ENCODE data around the gene CHRNE.
A peak's percentile ranks its signal among the peaks of the same experiment; 100 is the strongest.

Gene CHRNE

DNA sequence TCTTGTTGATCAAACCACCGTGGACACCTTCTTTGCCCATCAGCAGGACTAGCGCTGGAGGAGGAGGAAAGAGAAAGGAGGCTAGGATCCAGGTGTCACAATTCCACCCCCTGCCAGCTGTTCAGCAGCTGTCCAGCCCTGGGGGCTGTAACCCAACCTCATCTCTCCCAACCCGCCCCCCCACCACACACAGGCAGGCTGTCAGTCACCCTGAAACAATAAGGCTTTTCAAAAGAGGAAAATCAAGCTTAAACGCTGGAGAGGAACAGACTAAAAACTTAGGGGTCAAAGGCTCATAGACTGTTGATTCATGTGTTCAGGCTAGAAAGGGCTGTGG, 43.0 kb upstream of the CHRNE start:
- Histone ChIP-seq H3K9ac (ENCODE audit: low read length) (peak overlapping the region; percentile 99), H3K36me3 (ENCODE audit: control insufficient read depth, insufficient read depth, low read length) (peaks cover 5% of the 10 kb centered on the region), H3K9me3 (ENCODE audit: control insufficient read depth, low read length) (no peaks in the 10 kb centered on the region), H3K4me3 (ENCODE audit: low read length) (peak overlapping the region; percentile 44), H3K4me1 (ENCODE audit: control insufficient read depth, insufficient read depth, low read length) (peaks cover 42% of the 10 kb centered on the region), H3K27me3 (ENCODE audit: control insufficient read depth, insufficient read depth, low read length) (no peaks in the 10 kb centered on the region)

DNA sequence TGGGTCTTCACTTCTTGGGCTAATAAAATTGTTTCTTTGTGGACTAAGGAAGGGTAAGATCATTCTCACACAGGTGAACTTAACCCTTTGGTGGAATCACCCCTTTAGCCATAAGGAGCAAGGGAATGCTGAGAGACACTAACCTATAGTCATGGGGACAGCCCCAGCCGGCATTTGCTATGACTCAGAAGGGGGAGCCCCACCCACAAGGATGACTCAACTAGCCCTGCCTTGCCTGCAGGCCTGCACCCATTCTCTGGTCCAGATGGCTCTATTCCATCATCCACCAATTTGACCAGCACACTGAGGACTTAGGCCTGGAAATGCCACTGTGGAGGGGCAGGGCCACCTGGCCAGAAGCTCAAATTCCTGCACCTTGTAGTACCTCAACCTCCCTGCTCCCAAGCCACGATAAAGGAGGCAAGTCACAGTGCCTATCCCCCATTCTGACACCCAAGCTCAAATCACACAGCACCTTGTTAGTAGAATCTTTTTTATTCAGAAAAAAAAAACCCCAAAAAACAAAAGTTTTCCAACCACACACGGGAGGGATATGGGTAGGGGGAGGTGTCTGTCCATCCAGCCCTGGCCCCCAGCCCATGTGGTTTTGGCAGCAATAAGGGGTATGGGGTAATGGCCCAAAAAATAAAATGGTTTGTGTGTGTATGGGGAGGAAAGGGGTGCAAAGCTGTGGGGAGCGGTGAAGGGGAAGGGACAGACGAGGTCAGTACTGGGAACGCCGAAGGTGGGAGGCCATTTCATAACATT, 42.5 kb upstream of the CHRNE start:
- H3K36me3 ChIP-seq (ENCODE audit: control insufficient read depth, insufficient read depth, low read length): peaks cover 5% of the 10 kb centered on the region
- no peaks in the 10 kb centered on the region for H3K9me3 ChIP-seq (ENCODE audit: control insufficient read depth, low read length)
- peak overlapping the region; percentile 21 for H3K4me3 ChIP-seq (ENCODE audit: low read length)
- peaks cover 43% of the 10 kb centered on the region for H3K4me1 ChIP-seq (ENCODE audit: control insufficient read depth, insufficient read depth, low read length)
- H3K9ac ChIP-seq (ENCODE audit: low read length): peak overlapping the region; percentile 42
- no peaks in the 10 kb centered on the region for H3K27me3 ChIP-seq (ENCODE audit: control insufficient read depth, insufficient read depth, low read length)

DNA sequence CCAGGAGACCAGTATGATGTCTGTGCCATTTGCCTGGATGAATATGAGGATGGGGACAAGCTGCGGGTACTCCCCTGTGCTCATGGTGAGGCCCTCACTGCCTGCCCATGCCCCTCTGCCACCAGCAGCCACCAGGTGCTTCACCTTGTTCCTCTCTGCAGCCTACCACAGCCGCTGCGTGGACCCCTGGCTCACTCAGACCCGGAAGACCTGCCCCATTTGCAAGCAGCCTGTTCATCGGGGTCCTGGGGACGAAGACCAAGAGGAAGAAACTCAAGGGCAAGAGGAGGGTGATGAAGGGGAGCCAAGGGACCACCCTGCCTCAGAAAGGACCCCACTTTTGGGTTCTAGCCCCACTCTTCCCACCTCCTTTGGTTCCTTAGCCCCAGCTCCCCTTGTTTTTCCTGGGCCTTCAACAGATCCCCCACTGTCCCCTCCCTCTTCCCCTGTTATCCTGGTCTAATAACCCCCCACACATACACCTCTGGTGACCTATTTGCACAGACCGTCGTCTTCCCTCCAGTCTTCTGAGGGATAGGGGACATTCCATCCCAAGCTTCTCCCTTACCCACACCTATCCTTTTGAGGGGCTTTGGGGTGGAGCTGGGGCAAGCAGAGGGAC, 41.8 kb upstream of the CHRNE start:
- H3K4me1 ChIP-seq (ENCODE audit: control insufficient read depth, insufficient read depth, low read length): peaks cover 41% of the 10 kb centered on the region
- peaks cover 5% of the 10 kb centered on the region for H3K36me3 ChIP-seq (ENCODE audit: control insufficient read depth, insufficient read depth, low read length)
- H3K9ac ChIP-seq (ENCODE audit: low read length): peak overlapping the region; percentile 42

DNA sequence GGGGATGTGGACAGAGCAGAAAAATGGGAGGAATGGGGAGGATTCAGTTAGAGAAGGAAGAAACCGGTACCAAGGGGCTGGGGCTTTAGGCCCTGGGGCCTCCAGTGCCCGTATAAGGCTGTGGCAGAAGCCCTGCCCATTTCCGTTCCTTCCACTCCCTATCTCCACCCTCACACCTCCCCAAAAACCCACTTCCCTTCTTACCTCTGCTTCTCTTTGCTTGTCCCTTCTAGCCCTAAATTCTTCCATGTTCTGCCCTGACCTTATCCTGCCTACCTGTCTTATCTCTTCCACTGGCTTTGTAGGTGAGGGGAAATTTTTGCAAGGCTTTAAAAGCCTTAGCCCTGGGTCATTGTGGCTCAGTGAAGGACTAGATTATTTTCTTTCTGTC, 41.3 kb upstream of the CHRNE start:
- H3K4me1 ChIP-seq (ENCODE audit: control insufficient read depth, insufficient read depth, low read length): peaks cover 42% of the 10 kb centered on the region

More for the DNA sequence above, 41.8 kb upstream of the CHRNE start:
- H3K4me3 ChIP-seq (ENCODE audit: low read length): peak overlapping the region; percentile 21
- H3K27me3 ChIP-seq (ENCODE audit: control insufficient read depth, insufficient read depth, low read length): no peaks in the 10 kb centered on the region
- H3K9me3 ChIP-seq (ENCODE audit: control insufficient read depth, low read length): no peaks in the 10 kb centered on the region

DNA sequence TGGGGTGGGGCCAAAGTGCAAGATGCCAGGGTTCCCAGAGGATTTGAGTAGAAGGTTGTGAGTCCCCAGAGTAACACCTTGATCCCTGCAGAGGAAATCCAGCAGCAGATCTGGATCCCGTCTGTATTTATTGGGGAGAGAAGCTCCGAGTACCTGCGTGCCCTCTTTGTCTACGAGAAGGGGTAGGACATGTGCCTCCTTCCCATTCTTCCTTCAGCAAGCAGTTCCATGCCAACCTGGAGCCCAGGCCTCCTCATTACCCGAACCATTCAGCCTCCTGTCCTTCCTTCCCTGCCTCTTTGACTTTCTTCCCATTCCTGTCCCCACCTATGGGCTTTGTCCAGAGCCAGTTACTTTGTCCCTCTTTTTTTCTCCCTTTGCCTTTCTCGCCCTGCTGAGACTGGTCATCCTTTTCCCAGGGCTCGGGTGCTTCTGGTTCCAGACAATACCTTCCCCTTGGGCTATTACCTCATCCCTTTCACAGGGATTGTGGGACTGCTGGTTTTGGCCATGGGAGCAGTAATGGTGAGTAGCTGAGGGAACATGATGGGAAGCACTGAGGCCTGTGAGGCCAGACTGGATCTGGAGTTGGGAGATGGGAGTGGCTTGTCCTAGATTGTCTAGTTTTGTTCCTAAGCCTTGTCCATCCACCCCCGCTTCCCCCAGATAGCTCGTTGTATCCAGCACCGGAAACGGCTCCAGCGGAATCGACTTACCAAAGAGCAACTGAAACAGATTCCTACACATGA, 40.0 kb upstream of the CHRNE start:
- Histone ChIP-seq H3K4me3 (ENCODE audit: low read length) (no peak overlapping the region), H3K27me3 (ENCODE audit: control insufficient read depth, insufficient read depth, low read length) (no peaks in the 10 kb centered on the region), H3K9ac (ENCODE audit: low read length) (no peak overlapping the region), H3K4me1 (ENCODE audit: control insufficient read depth, insufficient read depth, low read length) (peaks cover 54% of the 10 kb centered on the region), H3K9me3 (ENCODE audit: control insufficient read depth, low read length) (no peaks in the 10 kb centered on the region), H3K36me3 (ENCODE audit: control insufficient read depth, insufficient read depth, low read length) (peaks cover 5% of the 10 kb centered on the region)

More for the DNA sequence above, 41.3 kb upstream of the CHRNE start:
- Histone ChIP-seq H3K9me3 (ENCODE audit: control insufficient read depth, low read length) (no peaks in the 10 kb centered on the region), H3K36me3 (ENCODE audit: control insufficient read depth, insufficient read depth, low read length) (peaks cover 5% of the 10 kb centered on the region), H3K4me3 (ENCODE audit: low read length) (no peak overlapping the region), H3K27me3 (ENCODE audit: control insufficient read depth, insufficient read depth, low read length) (no peaks in the 10 kb centered on the region), H3K9ac (ENCODE audit: low read length) (peak overlapping the region; percentile 42)

DNA sequence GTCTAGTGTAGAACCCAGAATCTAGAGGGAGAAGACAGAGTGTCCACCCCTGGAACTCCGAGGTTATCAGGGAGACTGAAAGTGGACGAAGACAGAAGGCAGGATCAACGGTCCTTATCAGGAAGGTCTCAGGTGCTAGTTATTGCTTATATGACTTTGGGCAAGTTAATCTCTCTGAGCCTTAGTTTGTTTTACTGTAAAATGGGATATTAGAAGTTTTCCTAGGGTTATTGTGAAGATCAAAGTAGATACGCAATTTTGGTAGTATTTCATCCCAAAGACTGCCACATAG, 38.4 kb upstream of the CHRNE start:
- H3K36me3 ChIP-seq (ENCODE audit: control insufficient read depth, insufficient read depth, low read length): peaks cover 9% of the 10 kb centered on the region
- H3K9ac ChIP-seq (ENCODE audit: low read length): peak overlapping the region; percentile 93
- peaks cover 50% of the 10 kb centered on the region for H3K4me1 ChIP-seq (ENCODE audit: control insufficient read depth, insufficient read depth, low read length)
- no peaks in the 10 kb centered on the region for H3K27me3 ChIP-seq (ENCODE audit: control insufficient read depth, insufficient read depth, low read length)
- H3K4me3 ChIP-seq (ENCODE audit: low read length): peak overlapping the region; percentile 70
- no peaks in the 10 kb centered on the region for H3K9me3 ChIP-seq (ENCODE audit: control insufficient read depth, low read length)

DNA sequence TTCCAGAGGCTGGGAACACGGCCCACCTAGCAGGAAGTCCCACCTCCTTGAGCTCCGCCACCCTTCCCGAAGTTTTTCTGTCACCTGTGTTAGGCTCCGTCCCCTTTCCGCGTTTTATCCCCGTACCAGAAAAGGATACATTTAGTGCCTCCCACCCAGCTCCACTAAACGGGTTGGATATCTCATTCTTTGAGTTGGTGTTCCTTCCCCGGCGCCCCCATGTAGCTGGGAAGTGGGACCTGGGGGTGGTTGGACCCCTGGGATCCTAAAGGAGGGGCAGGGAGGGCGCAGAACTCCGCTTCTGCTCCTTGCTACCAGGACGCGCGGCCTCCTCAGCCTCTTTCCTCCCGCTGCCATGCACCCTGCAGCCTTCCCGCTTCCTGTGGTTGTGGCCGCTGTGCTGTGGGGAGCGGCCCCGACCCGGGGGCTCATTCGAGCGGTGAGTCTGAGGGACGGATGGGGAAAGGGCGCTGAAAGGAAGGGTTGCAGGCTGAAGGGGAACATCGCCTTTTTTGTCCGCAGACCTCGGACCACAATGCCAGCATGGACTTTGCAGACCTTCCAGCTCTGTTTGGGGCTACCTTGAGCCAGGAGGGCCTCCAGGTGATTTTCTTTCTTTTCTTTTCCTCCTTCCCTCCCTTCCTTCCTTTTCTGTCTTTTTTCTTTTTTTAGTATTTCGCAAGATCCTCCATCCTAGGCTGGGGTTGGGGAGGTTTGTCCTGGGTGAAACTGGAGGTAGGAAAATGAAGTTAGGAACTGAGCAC, 37.8 kb upstream of the CHRNE start:
- no peaks in the 10 kb centered on the region for H3K9me3 ChIP-seq (ENCODE audit: control insufficient read depth, low read length)
- no peaks in the 10 kb centered on the region for H3K27me3 ChIP-seq (ENCODE audit: control insufficient read depth, insufficient read depth, low read length)
- peak overlapping the region; percentile 70 for H3K4me3 ChIP-seq (ENCODE audit: low read length)
- peaks cover 9% of the 10 kb centered on the region for H3K36me3 ChIP-seq (ENCODE audit: control insufficient read depth, insufficient read depth, low read length)
- H3K4me1 ChIP-seq (ENCODE audit: control insufficient read depth, insufficient read depth, low read length): peaks cover 46% of the 10 kb centered on the region
- peak overlapping the region; percentile 93 for H3K9ac ChIP-seq (ENCODE audit: low read length)

DNA sequence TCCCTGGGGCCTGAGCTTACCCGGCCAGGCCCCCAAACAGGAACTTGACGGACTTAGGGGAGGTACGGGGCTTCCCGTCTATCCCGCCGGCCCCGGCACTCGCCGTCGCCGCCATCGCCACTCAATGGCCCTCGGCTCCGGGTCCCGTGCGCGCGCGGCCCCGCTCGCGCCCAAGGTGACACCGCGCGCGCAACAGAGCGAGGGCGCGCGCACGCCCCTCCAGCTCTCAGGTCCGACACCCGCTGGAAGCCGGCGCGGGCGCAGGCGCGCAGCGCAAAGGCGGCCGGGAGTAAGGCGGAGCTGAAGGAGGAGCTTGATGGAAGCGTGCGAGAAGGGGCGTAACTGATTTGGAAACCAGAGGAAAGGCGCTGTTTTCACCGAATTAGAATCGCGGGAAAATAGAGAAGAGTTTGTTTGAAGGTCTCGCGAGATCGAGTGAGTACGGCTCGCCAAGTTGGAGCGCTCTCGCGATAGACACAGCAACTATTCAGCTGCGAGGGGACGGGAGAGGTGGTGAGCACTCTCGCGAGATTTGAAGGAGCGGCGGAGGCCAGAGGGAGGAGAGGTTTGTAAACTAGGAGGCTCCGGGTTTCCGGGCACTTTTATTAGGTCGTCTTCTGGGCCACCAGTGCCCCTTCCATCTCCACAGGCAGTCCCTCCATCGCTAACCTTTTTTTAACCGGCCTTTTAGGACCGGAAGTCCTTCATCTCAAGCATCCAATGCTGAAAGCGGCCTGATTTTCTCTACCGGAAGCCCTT, 37.1 kb upstream of the CHRNE start, which contains the start of the genes RNF167 and SLC25A11:
Gene RNF167 (plus strand): TSS at position 473 of the 759 bp plus-strand sequence. CDS start 642 bp downstream, outside the sequence.
Gene SLC25A11 (minus strand): TSS at position 251 of the 759 bp plus-strand sequence. CDS start 136 bp downstream, at position 115.
- Histone ChIP-seq H3K36me3 (ENCODE audit: control insufficient read depth, insufficient read depth, low read length) (peaks cover 9% of the 10 kb centered on the region), H3K9me3 (ENCODE audit: control insufficient read depth, low read length) (no peaks in the 10 kb centered on the region), H3K9ac (ENCODE audit: low read length) (peak within 1 kb of the TSS; percentile 93), H3K4me3 (ENCODE audit: low read length) (peak within 1 kb of the TSS; percentile 70), H3K27me3 (ENCODE audit: control insufficient read depth, insufficient read depth, low read length) (no peaks in the 10 kb centered on the region), H3K4me1 (ENCODE audit: control insufficient read depth, insufficient read depth, low read length) (peaks cover 38% of the 10 kb centered on the region)

DNA sequence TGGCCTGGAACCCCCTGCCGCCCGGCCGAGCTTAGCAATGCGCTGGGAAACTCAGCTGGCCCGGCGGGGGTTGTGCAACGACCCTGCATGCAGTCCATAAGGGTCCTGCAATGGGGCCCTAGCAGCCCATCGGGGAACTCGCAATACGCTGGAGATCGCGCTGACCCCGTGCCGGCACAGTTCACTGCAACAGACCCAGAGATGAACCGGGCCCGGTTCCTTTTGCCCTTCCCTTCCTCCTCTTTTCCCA, 36.6 kb upstream of the CHRNE start:
- H3K9ac ChIP-seq (ENCODE audit: low read length): peak overlapping the region; percentile 93
- no peaks in the 10 kb centered on the region for H3K9me3 ChIP-seq (ENCODE audit: control insufficient read depth, low read length)
- H3K4me3 ChIP-seq (ENCODE audit: low read length): peak overlapping the region; percentile 70
- H3K4me1 ChIP-seq (ENCODE audit: control insufficient read depth, insufficient read depth, low read length): peaks cover 33% of the 10 kb centered on the region
- no peaks in the 10 kb centered on the region for H3K27me3 ChIP-seq (ENCODE audit: control insufficient read depth, insufficient read depth, low read length)
- H3K36me3 ChIP-seq (ENCODE audit: control insufficient read depth, insufficient read depth, low read length): peaks cover 5% of the 10 kb centered on the region

DNA sequence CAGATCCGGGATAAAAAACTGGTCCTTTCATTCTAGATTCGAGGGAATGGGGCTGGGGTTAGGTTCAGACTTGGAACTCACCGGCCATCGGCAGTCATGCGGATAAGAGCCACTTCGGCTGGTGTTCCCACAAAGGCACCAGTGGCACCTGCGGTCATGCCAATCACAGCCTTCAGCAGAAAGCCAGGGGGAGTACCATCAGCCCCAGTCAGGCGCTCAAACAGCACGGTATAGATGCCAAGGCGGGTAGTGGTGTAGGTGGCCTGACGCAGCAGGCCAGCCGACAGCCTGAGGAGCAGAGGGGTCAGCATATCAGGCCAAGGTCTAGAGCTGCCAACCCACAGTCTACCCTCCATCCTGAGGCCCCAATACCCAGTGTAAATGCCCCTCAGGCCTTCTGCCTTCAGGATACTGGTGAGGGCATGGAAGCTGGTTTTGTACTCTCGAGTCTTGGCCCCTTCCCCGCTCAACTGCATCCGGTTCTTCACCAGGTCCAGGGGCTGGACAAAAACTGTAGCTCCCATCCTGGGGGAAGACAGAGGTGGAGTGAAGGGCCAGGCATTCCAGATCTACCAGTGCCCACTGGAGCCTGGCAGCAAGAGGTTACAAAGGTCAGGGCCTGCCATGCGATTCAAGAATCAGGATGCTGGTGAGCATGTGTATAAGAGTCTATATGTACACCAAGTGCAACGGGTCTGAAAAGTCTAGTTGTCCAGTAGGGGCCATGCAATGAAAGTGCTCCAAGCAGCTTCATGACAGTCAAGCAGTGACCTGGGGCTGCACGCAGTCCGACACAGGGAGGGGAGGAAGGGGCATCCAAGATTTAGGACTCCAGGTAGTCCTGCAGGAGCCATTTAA, 36.0 kb upstream of the CHRNE start:
- Histone ChIP-seq H3K36me3 (ENCODE audit: control insufficient read depth, insufficient read depth, low read length) (peaks cover 5% of the 10 kb centered on the region), H3K9ac (ENCODE audit: low read length) (peak overlapping the region; percentile 93), H3K4me1 (ENCODE audit: control insufficient read depth, insufficient read depth, low read length) (peaks cover 33% of the 10 kb centered on the region), H3K4me3 (ENCODE audit: low read length) (peak overlapping the region; percentile 70), H3K9me3 (ENCODE audit: control insufficient read depth, low read length) (no peaks in the 10 kb centered on the region), H3K27me3 (ENCODE audit: control insufficient read depth, insufficient read depth, low read length) (no peaks in the 10 kb centered on the region)

DNA sequence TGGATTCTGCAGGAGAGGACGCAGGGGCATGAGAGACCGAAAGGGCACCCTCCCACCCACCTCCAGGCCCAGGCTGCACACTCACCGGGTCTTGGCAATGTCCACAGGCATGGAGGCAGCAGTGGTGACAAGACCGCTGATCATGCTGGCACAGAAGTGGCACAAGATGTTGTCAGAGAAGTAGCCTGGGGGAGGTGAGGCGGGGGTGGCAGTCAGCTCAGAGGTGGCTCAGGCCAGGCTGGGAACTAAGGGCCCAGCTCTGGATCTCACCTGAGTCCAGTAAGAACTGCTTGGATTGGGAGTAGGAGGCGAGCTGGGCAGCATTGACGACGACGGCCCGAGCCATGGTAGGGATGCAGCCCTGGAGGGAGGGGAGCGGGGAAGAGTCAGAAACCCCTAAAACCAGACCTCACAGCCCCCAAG, 35.2 kb upstream of the CHRNE start:
- Histone ChIP-seq H3K27me3 (ENCODE audit: control insufficient read depth, insufficient read depth, low read length) (no peaks in the 10 kb centered on the region), H3K9me3 (ENCODE audit: control insufficient read depth, low read length) (no peaks in the 10 kb centered on the region), H3K4me1 (ENCODE audit: control insufficient read depth, insufficient read depth, low read length) (peaks cover 34% of the 10 kb centered on the region), H3K36me3 (ENCODE audit: control insufficient read depth, insufficient read depth, low read length) (peaks cover 5% of the 10 kb centered on the region), H3K9ac (ENCODE audit: low read length) (peak overlapping the region; percentile 93), H3K4me3 (ENCODE audit: low read length) (no peak overlapping the region)
